GM21786 (cell line): Measurements from ENCODE around the gene SPDYE17.
"Not testable (repeated sequence)": the region's sequence is repeated elsewhere in the genome, so short reads cannot be mapped to it uniquely, and the experiment has no call there.

Source experiments
- ATAC-seq: cut with Tn5 transposase; IDR thresholded peaks from one replicate; pipeline ENCODE4 v1.9.1; 2021; ENCODE audit not compliant: unreplicated experiment

SPDYE17 gene, protein sequence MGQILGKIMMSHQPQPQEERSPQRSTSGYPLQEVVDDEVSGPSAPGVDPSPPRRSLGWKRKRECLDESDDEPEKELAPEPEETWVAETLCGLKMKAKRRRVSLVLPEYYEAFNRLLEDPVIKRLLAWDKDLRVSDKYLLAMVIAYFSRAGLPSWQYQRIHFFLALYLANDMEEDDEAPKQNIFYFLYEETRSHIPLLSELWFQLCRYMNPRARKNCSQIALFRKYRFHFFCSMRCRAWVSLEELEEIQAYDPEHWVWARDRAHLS

DNA sequence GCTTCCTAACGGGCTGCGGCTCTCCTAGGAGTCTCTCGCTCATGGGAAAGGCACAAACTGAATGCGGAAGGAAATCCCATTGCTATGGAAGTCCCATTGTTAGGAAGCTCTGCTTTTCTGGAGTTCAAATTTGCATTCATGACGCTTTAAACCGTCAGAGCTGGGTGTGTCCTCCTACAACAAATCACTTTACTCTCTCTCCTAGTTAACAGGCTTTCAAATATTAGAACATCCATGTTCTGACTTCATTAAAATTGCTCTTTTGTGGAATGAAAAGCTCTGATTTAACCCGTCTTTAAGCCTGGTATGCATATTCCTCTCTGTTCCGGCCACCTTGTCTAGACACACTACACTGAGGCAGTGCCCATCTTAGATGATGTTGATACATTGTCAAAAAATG lies at the start of gene SPDYE17:
SPDYE17 (minus strand) TSS at position 101 of the 400 bp plus-strand sequence. CDS start 1,791 bp downstream, outside the sequence.
- ATAC-seq = not testable (repeated sequence)

DNA sequence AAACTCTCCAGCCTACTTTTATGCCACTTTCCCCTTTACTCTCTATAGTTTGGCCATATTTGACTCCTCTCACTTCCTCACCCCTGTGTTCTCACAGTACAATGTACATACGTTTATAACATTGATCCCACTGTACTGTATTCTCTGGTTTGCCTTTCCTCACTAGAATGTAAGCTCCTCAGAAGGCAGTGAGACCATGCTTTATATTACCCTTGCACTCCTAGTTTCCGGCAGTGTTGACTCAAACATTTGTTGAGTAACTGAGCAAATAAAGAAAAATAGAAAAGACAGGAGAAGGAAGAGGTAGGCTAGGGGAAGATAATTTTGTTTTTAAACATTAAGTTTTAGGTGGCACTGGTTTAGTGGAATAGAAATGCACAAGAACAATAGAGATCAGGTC lies 48.1 kb upstream of the SPDYE17 start:
- ATAC-seq = not testable (repeated sequence)

DNA sequence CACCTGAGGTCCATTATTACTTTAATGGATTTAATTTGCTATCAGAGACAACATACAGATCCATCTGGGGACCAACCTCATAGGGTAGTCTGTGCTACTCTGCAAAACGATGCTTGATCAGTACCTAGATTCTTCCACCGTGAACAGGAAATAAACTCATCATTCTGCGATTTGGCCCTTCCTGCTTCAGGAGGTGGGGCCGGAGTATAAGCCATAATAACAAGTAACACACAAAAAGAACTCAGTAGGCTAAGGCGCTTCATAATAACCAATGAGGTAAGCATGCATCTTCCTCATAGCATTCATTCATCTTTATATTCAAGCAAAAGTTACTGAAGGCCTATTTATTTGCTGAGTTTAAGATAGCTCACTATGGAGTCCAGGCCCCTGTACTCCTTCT lies 47.5 kb upstream of the SPDYE17 start:
- not testable (repeated sequence) for ATAC-seq

DNA sequence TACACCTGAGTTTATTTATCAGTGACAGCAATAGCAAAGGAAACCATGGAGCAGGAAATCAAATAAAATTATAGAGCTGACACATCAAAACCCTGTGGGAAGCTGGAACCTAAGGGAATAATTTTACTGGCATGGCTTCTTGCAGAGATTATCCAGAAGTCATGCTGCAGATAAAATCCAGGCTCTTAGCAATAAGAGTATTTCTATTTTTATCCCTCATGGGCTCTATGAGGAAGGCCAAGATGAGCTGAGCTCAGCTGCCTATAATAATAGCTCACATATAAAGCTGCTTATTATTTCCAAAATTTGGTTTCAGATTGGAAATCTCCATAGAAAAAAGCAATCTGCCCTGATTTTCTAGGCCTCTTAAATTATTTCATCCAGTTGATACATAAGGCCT lies 47.0 kb upstream of the SPDYE17 start:
- not testable (repeated sequence) for ATAC-seq

DNA sequence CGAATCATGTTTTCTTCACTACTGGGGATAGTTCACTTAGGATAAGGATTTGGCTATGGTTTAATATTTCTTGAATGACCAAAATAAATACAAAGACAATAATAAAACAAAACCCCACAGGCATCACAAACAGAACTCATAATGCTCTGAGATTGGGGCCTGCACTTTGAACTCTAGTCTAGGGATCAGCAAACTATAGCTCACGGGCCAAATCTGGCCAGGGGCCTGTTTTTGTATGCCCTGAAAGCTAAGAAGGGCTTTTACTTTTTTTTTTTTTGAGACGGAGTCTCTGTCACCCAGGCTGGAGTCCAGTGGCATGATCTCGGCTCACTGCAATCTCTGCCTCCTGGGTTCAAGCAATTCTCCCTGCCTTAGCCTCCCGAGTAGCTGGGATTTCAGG lies 44.9 kb upstream of the SPDYE17 start:
- not testable (repeated sequence) for ATAC-seq

DNA sequence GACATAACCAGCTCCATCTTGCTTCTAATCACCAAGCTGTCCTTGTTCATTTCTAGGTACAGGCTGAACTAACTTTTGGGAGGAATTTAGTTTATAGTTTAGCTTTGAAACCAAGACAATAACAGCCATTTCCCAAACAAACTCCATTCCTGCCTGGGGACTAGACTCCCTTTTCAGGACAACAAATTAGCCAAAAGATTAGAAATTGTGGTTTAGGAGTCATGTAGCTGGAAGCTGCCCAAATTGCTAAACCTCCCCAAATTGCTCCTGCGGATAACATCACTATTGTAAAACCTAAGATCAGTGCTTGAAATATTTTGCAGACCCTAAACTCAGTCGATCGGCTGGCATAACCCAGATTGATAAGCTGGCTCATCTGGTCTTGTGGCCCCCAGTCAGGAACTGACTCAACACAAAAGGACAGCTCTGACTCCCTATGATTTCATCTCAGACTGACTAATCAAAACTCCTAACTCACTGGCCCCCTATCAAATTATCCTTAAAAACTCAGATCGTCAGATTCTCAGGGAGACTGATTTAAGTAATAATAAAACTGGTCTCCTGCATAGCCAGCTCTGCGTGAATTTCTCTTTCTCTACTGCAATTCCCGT lies 42.7 kb upstream of the SPDYE17 start:
- not testable (repeated sequence) for ATAC-seq

DNA sequence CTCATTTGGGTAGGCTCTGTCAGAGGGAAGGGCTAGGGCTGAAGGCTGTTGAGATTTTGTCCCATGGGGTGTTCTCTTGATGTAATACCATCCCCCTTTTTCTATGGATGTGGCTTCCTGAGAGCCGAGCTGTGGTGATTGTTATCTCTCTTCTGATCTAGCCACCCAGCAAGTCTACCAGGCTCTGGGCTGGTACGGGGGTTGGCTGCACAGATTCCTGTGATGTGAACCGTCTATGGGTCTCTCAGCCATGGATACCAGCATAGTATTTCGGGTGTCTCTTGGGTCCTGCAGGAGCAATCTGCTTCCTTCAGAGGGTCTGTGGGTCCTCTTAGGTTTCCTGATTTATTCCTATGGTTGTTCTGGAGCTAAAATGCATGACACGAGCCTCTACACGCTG lies 38.9 kb upstream of the SPDYE17 start:
- not testable (repeated sequence) for ATAC-seq

DNA sequence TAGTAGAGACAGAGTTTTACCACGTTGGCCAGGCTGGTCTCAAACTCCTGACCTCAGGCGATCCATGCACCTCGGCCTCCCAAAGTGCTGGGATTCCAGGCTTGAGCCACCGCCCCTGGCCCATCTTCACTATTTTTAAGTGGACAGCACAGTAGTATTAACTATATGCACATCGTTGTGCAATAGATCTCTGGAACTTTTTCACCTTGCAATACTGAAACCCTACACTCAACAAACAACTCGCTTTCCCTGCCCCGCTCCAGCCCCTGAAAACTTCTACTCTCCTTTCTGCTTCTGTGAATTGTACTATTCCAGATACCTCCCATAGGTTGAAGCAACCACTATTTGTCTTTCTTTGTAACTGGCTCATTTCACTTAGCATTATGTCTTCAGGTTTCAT lies 33.7 kb upstream of the SPDYE17 start:
- ATAC-seq = not testable (repeated sequence)

DNA sequence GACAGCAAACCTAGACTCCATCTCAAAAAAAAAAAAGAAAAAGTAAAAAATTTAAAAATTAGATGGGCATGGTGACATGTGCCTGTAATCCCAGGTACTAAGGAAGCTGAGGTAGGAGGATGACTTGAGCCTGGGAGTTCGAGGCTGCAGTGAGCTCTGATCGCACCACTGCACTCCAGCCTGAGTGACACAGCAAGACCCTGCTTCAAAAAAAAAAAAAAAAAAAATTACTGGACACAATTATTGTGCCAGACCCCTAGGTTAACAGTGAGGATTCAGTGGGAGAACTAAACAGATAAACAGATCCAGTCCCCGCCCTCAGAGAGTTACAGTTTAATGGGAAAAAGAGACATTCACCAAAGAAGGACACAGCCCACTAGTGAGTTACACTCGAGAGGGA lies 31.6 kb upstream of the SPDYE17 start:
- not testable (repeated sequence) for ATAC-seq

DNA sequence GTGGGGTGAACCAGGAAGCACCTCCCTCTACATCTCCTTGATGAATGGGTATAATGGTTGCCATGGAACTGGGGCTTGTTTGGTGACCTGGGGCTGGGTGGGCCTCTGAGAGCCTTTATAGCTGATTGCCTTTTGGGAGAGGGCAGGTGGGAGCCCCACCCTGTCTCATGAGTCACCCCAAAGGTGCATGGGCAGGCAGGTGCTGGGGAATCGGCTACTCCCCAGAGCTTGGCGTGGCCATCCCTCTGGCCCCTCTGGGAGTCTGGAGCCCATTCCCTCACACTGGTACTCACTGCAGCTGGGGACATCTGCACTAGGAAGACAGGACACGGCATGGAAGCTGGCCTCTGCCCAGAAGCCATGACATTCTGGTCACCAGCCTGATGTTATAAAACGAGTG lies 30.4 kb upstream of the SPDYE17 start, which contains the start of gene SPDYE18:
SPDYE18 (minus strand) TSS at position 2 of the 400 bp plus-strand sequence. CDS start 2,046 bp downstream, outside the sequence.
- ATAC-seq = not testable (repeated sequence)

DNA sequence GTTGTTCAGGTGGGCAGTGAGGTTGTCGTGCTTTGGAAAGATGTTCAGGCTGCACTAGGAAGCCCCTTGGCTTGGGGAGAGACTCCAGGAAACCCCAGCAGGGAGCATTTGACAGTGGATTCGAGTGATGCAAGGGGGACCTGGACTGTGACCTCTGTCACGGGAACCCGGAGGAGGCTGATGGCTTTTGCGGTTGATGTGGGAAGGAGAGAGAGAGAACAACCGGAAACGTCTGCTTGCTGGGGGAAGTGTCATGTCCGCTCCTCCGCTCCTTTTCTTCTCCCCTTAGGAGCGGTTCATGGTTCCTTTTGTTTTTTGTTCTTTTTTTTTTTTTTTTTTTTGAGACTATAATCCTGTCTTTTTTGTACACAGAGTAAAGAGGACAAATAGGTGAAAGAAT lies 5.8 kb downstream of the SPDYE17 start:
- ATAC-seq = not testable (repeated sequence)

DNA sequence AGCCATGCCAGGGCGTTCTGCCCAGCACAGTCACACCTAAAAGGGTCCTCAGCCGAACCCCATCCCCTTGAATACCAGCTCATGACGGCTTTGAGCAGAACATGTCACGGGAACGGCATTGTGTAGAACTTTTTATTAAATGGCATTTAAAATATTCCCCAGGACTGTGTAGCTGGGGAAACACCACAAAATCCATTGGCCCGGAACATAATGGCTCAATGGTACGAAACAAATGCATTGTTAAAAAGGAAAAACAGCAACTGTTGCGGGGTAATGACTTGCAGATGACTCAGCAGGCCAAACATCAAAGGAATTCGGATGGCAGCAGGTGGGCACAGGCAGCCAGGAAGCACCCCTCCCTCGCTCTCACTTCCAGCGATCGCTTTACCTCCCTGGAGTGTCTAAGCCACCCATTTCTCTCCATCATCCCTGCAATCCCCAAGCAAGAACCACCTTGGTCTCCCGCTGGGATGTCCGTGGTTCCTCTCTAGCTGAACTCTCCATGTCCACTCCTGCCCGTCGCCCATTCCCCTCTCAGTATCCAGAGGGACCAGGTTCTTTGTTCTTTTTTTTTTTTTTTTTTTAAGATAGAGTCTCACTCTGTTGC lies 22.0 kb downstream of the SPDYE17 start:
- ATAC-seq = not testable (repeated sequence)

DNA sequence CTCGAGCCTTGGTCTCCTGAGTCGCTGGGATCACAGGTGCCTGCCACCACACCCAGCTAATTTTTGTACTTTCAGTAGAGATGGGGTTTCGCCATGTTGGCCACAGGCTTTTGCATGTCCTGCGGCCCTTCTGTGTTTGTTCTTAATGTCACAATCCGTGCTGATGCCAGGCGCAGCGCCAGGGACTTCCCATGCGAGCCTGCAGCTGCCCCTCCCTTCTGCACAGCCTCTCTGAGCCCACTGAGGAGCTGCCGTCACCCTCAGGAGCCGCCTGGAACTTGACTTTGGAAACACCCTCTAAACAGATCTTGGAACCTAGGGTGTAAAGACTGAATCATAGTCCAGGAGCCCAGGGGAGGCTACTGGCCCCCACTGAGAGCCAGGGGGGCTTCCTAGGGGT lies 24.2 kb downstream of the SPDYE17 start:
- not testable (repeated sequence) for ATAC-seq

DNA sequence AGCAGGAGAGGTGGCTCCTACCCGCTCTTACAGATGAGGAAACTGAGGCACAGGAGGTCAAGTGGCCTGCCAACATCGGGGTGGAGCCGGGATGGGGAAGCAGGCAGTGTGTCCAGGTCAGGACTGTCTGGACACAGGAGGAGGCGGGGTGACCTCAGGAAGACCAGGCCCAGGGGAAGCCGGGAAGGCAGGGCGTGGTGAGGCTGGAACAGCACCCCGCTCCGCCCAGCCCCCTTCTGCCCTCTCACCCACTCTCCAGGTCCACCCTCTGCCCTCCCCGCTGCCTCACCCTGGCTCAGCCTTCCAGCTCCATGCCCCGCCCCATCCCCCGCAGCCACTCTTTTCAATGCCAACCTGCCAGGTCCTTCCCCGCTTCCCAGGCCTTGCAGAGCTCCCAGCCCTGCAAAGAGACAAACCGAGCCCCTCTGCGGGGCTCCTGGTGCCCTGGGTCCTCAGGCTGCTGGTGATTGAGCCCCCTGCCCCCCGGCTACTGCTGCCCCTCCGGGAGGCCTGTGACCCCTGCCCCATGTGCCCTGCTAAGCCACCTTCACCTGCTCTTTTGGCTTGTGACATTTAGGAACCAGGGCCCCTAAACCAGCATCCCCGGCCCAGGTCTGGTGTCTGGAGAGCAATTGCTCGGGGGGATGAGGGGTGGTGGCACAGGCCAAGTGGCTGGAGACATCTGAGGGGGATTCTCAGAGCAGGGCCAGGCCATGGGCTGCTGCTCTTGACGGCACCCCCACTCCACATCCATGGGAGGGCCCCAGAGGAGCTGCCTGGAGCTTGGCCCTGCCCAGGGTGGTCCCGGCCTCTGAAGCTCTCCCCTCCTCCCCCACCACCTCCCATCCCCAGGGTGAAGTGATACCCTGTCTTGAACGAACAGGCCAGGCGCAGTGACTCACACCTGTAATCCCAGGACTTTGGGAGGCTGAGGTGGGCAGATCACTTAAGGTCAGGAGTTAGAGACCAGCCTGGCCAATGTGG lies 25.7 kb downstream of the SPDYE17 start:
- not testable (repeated sequence) for ATAC-seq

DNA sequence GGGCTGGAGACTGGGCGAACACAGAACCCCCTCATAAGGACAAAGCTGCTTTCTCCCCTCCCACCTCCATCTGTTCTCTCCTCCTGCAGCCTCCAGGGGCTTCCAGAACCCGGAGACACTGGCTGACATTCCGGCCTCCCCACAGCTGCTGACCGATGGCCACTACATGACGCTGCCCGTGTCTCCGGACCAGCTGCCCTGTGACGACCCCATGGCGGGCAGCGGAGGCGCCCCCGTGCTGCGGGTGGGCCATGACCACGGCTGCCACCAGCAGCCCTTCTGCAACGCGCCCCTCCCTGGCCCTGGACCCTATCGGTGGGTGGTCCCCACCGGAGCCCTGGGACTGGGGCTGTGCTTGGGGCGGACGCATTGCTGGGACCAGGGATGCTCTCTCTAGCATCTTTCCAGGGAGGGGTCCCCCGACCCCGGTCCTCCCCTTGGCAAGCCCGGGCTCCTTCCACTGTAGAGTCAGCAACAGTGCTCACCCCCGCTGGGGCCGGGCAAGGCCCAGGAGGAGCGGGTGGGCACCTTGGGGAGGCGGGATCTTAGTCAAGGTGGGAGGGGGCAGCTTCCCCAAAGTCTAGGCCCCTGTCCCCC lies 26.6 kb downstream of the SPDYE17 start:
- not testable (repeated sequence) for ATAC-seq

DNA sequence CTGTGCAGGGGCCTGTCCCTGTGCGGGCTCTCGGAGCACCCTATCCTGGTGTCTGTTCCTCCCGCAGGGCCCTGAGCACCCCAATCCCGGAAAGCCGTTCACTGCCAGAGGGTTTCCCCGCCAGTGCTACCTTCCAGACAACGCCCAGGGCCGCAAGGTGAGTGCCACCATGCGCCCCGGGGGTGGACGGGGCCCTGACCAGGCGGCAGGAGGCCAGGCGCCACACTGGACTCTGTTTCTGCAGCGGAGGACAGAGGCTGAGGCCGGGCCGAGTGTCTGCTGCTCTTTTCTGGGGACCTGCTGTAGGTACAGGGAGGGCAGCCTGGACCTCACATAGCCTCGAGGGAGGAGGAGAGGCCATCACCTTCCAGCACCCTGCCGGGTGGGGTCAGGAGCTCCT lies 28.0 kb downstream of the SPDYE17 start:
- not testable (repeated sequence) for ATAC-seq

DNA sequence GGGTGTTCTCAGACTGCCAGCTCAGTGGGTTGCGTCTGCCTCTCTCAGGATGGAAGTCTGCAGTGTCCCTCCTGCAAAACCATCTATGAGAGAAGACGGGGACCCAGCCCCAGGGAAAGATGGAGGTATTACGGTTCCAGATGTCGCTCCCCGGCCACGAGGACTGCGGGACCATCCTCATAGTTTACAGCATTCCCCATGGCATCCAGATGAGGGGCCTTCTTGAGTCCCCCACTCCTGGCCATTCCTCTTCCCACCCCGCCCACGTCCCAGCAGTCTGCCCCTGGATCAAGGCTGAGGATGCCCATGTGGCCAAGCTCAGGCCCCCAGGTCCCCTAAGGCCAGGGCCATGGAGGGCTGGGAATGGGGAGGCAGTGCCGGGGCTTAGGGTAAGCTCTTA lies 28.9 kb downstream of the SPDYE17 start:
- ATAC-seq = not testable (repeated sequence)

DNA sequence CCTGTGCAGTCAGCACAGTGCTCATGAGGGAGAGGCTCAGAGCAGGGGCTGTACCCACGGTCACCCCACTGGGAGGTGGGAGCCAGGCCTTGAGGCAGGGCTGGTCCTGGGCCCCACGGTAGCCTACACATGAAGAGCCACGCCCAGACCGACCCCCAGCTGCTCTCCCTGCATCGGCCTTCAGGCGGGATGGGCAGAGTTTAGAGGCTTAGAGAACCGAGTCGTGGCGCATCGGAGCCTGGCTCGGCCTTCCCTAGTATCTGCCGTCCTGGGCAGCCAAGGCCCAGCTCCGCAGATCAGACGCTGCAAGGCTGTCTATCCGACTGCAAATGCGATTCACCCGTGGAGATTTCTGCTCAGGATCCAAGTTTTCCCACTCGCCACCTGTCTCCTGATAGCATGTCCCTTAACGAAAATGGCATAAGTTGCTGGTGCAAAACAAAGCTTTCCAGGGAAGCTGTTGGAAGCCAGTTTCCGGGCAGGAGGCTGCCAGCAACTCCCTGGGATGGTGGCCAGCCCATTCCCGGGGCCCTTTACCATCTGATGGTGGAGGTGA lies 29.4 kb downstream of the SPDYE17 start:
- ATAC-seq = not testable (repeated sequence)

DNA sequence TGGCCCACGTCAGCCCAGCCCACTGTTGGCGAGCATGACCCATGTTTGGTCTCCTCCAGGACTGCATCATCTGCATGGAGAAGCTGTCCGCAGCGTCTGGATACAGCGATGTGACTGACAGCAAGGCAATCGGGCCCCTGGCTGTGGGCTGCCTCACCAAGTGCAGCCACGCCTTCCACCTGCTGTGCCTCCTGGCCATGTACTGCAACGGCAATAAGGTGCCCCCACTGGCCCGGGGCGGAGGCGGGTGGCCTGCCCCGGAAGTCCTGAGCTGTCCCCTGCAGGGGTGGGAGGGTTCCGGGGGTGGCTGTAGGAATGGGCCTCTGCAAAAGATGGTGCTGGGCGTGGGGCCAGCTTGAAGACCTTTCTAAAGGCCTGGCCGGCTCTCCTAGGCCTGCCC lies 30.1 kb downstream of the SPDYE17 start:
- not testable (repeated sequence) for ATAC-seq

DNA sequence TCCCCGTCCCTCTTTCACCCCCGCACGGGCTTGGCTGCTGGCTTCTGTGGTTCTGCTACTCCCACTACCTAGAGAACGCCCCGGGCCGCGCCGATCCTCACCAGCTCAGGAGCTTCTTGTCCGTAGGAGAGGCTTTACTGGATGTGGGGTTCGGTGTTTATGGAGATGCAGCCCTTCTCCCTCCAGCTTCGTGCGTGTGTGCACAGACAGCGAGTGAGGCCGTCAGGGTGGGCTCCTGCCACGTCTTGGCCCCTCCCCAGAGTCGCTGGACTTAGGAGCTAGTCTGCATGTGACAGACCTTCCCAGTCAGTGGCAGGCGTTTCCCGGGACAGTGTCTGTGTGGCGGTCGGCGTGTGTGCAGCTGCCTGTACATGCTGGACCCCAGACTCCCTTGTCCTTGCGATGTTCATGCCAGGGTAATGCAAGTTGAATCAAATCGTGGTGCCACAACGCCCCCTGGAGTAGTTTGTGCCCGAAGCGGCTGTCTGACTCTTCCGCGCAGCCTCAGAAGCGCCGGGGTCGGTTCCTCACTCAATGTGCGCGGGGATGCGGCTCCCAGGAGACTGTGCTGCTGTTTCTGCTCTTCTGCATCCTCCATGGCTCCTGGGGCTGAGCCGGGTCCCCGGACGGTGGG lies 32.6 kb downstream of the SPDYE17 start:
- not testable (repeated sequence) for ATAC-seq
